Measurements from ENCODE around the gene DYNLT2.

DYNLT2 gene

GRCh38 chr6:169692516-169692915 lies 58.9 kb downstream of the DYNLT2 start:
- FAIRE-seq: no peak

- FAIRE-seq: no peak
Measured at GRCh38 chr6:169691260-169691659, 60.1 kb downstream of the DYNLT2 start.

Data from TTC549 (cell line).